ENCODE data around the gene SLC27A2.

SLC27A2 gene

GRCh38 chr15:50265620-50266019 is 83.6 kb downstream of the SLC27A2 start, which contains the start of gene HDC:
TSS of gene HDC (minus strand) at chr15:50265726. CDS start at chr15:50265623, 103 bp downstream.
- Histone ChIP-seq H3K27ac (ENCODE audit: low read depth, low read length, severe bottlenecking) (no peak within 1 kb of the TSS), H3K4me1 (ENCODE audit: control insufficient read depth, insufficient read depth, low read length, poor library complexity, severe bottlenecking) (peaks cover 2% of the 10 kb centered on the region), H3K36me3 (ENCODE audit: control insufficient read depth, insufficient read depth, low read length) (no peaks in the 10 kb centered on the region), H3K4me3 (ENCODE audit: extremely low read depth, insufficient read depth, low read length, poor library complexity, severe bottlenecking) (no peak within 1 kb of the TSS), H3K9me3 (ENCODE audit: control insufficient read depth, low read length) (no peaks in the 10 kb centered on the region)
- 76 to 80% methylated on average over 9 of the region's 9 CpGs for WGBS, 2 experiments (ENCODE audit: insufficient coverage in 2 of 2)

GRCh38 chr15:50267577-50267976 is 85.6 kb downstream of the SLC27A2 start:
- H3K36me3 ChIP-seq (ENCODE audit: control insufficient read depth, insufficient read depth, low read length) = no peaks in the 10 kb centered on the region
- H3K27ac ChIP-seq (ENCODE audit: low read depth, low read length, severe bottlenecking) = no peak overlapping the region
- 86% methylated on average over 1 of the region's 2 CpGs; no CpG with 5 or more reads in 1 of the 2 experiments for WGBS, 2 experiments (ENCODE audit: insufficient coverage in 2 of 2)
- no peaks in the 10 kb centered on the region for H3K4me1 ChIP-seq (ENCODE audit: control insufficient read depth, insufficient read depth, low read length, poor library complexity, severe bottlenecking)
- no peaks in the 10 kb centered on the region for H3K9me3 ChIP-seq (ENCODE audit: control insufficient read depth, low read length)
- H3K4me3 ChIP-seq (ENCODE audit: extremely low read depth, insufficient read depth, low read length, poor library complexity, severe bottlenecking) = no peak overlapping the region

GRCh38 chr15:50275091-50275490 is 93.1 kb downstream of the SLC27A2 start:
- Histone ChIP-seq H3K4me3 (ENCODE audit: extremely low read depth, insufficient read depth, low read length, poor library complexity, severe bottlenecking) (no peak overlapping the region), H3K36me3 (ENCODE audit: control insufficient read depth, insufficient read depth, low read length) (peaks cover 9% of the 10 kb centered on the region), H3K9me3 (ENCODE audit: control insufficient read depth, low read length) (no peaks in the 10 kb centered on the region), H3K4me1 (ENCODE audit: control insufficient read depth, insufficient read depth, low read length, poor library complexity, severe bottlenecking) (no peaks in the 10 kb centered on the region), H3K27ac (ENCODE audit: low read depth, low read length, severe bottlenecking) (no peak overlapping the region)
- 60% methylated on average over 1 of the region's 2 CpGs; no CpG with 5 or more reads in 1 of the 2 experiments for WGBS, 2 experiments (ENCODE audit: insufficient coverage in 2 of 2)

DNA sequence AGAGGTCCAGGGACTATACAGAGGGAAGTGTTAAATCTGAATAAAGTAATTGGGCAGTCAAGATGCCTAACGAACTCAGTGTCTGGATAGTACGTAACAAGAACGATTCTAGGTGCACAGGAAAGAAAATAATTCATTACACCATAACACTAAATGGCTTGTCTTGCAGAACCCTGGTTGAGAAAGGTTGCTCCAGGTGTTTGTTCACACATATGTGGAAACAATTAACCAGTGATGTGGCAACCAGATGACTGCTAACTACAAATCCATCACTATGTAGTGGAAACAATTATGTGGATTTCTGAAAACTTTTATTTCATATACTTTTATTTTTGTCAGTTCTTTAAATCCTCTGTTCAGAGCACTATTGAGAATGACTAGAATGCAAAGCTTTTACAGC is 93.9 kb downstream of the SLC27A2 start:
- Histone ChIP-seq H3K4me1 (ENCODE audit: control insufficient read depth, insufficient read depth, low read length, poor library complexity, severe bottlenecking) (no peaks in the 10 kb centered on the region), H3K9me3 (ENCODE audit: control insufficient read depth, low read length) (no peaks in the 10 kb centered on the region), H3K4me3 (ENCODE audit: extremely low read depth, insufficient read depth, low read length, poor library complexity, severe bottlenecking) (no peak overlapping the region), H3K36me3 (ENCODE audit: control insufficient read depth, insufficient read depth, low read length) (peaks cover 9% of the 10 kb centered on the region), H3K27ac (ENCODE audit: low read depth, low read length, severe bottlenecking) (no peak overlapping the region)
- 80% methylated on average over 1 of the region's 3 CpGs; no CpG with 5 or more reads in 1 of the 2 experiments for WGBS, 2 experiments (ENCODE audit: insufficient coverage in 2 of 2)

- H3K4me1 ChIP-seq (ENCODE audit: control insufficient read depth, insufficient read depth, low read length, poor library complexity, severe bottlenecking) = no peaks in the 10 kb centered on the region
- H3K27ac ChIP-seq (ENCODE audit: low read depth, low read length, severe bottlenecking) = no peak overlapping the region
- H3K9me3 ChIP-seq (ENCODE audit: control insufficient read depth, low read length) = no peaks in the 10 kb centered on the region
- no CpG with 5 or more reads among the region's 1 CpG for WGBS, 2 experiments (ENCODE audit: insufficient coverage in 2 of 2)
- peaks cover 14% of the 10 kb centered on the region for H3K36me3 ChIP-seq (ENCODE audit: control insufficient read depth, insufficient read depth, low read length)
- H3K4me3 ChIP-seq (ENCODE audit: extremely low read depth, insufficient read depth, low read length, poor library complexity, severe bottlenecking) = no peak overlapping the region
Measured at GRCh38 chr15:50277370-50277769, 95.4 kb downstream of the SLC27A2 start.

- peaks cover 14% of the 10 kb centered on the region for H3K36me3 ChIP-seq (ENCODE audit: control insufficient read depth, insufficient read depth, low read length)
- H3K4me3 ChIP-seq (ENCODE audit: extremely low read depth, insufficient read depth, low read length, poor library complexity, severe bottlenecking) = no peak overlapping the region
- H3K27ac ChIP-seq (ENCODE audit: low read depth, low read length, severe bottlenecking) = no peak overlapping the region
- H3K4me1 ChIP-seq (ENCODE audit: control insufficient read depth, insufficient read depth, low read length, poor library complexity, severe bottlenecking) = no peaks in the 10 kb centered on the region
- 100% methylated on average over 1 to 2 of the region's 4 CpGs for WGBS, 2 experiments (ENCODE audit: insufficient coverage in 2 of 2)
- H3K9me3 ChIP-seq (ENCODE audit: control insufficient read depth, low read length) = no peaks in the 10 kb centered on the region
Measured at GRCh38 chr15:50278496-50278895, 96.5 kb downstream of the SLC27A2 start.

- 92 to 95% methylated on average over 3 of the region's 3 CpGs for WGBS, 2 experiments (ENCODE audit: insufficient coverage in 2 of 2)
- H3K4me1 ChIP-seq (ENCODE audit: control insufficient read depth, insufficient read depth, low read length, poor library complexity, severe bottlenecking) = no peaks in the 10 kb centered on the region
- no peak overlapping the region for H3K4me3 ChIP-seq (ENCODE audit: extremely low read depth, insufficient read depth, low read length, poor library complexity, severe bottlenecking)
- H3K36me3 ChIP-seq (ENCODE audit: control insufficient read depth, insufficient read depth, low read length) = peaks cover 25% of the 10 kb centered on the region
- no peaks in the 10 kb centered on the region for H3K9me3 ChIP-seq (ENCODE audit: control insufficient read depth, low read length)
- no peak overlapping the region for H3K27ac ChIP-seq (ENCODE audit: low read depth, low read length, severe bottlenecking)
Measured at GRCh38 chr15:50280271-50280670, 98.3 kb downstream of the SLC27A2 start.

- Histone ChIP-seq H3K4me1 (ENCODE audit: control insufficient read depth, insufficient read depth, low read length, poor library complexity, severe bottlenecking) (no peaks in the 10 kb centered on the region), H3K4me3 (ENCODE audit: extremely low read depth, insufficient read depth, low read length, poor library complexity, severe bottlenecking) (no peak overlapping the region), H3K9me3 (ENCODE audit: control insufficient read depth, low read length) (no peaks in the 10 kb centered on the region), H3K27ac (ENCODE audit: low read depth, low read length, severe bottlenecking) (no peak overlapping the region), H3K36me3 (ENCODE audit: control insufficient read depth, insufficient read depth, low read length) (peaks cover 27% of the 10 kb centered on the region)
- 70% methylated on average over 2 of the region's 5 CpGs; no CpG with 5 or more reads in 1 of the 2 experiments for WGBS, 2 experiments (ENCODE audit: insufficient coverage in 2 of 2)
Measured at GRCh38 chr15:50281427-50281826, 99.4 kb downstream of the SLC27A2 start.

Data from mesodermal cell (in vitro differentiated cells).